Neural progenitor cell (in vitro differentiated cells): ENCODE results near the gene PCDHB9.
"Not testable (repeated sequence)": the region's sequence is repeated elsewhere in the genome, so short reads cannot be mapped to it uniquely, and the experiment has no call there.

ENCODE experiments used
- CTCF ChIP-seq: fragments of 200-600 bp; sonication (generic); IDR thresholded peaks from 2 replicates; pipeline ENCODE4 v1.5.1; 2017; ENCODE audit warnings: antibody characterized with exemption, mild to moderate bottlenecking
- EZH2phosphoT487 ChIP-seq: fragments of 200-600 bp; sonication (generic); IDR thresholded peaks from 2 replicates; pipeline ENCODE4 v1.6.1; 2017; ENCODE audit warnings: antibody characterized with exemption

- TF ChIP-seq CTCF, EZH2phosphoT487: not testable (repeated sequence)
Measured at GRCh38 chr5:141184117-141184855, 2.7 kb upstream of the PCDHB9 start.
